ENCODE measurements around the gene WDR35.

The WDR35 gene

GRCh38 chr2:19989667-19990415, at the start of gene WDR35:
WDR35 (minus strand) TSS chr2:19990105; CDS start chr2:19990015, 90 bp downstream.
- peak; percentile 76 for DNase-seq (ENCODE audit: low read depth, low spot score)

DNA sequence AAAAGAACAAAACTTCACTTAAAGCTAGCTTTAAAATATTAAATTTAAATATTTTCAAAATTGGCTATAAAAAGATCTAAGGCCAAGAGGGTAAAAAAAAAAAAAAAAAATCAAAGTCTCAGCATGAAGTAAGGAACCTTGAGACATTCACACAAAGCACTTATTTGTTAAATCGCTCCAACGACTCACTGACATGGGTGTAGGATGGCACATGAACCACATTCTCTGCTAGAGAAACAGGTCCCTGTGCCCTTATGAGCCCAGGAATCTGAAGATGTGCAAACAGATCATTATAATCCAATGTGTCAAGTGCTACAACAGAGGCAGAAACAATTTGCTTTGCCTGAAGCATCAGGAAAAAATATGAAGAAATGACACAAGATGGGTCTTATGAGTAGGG, 47.8 kb upstream of the WDR35 start:
- no peak for DNase-seq (ENCODE audit: low read depth, low spot score)

DNA sequence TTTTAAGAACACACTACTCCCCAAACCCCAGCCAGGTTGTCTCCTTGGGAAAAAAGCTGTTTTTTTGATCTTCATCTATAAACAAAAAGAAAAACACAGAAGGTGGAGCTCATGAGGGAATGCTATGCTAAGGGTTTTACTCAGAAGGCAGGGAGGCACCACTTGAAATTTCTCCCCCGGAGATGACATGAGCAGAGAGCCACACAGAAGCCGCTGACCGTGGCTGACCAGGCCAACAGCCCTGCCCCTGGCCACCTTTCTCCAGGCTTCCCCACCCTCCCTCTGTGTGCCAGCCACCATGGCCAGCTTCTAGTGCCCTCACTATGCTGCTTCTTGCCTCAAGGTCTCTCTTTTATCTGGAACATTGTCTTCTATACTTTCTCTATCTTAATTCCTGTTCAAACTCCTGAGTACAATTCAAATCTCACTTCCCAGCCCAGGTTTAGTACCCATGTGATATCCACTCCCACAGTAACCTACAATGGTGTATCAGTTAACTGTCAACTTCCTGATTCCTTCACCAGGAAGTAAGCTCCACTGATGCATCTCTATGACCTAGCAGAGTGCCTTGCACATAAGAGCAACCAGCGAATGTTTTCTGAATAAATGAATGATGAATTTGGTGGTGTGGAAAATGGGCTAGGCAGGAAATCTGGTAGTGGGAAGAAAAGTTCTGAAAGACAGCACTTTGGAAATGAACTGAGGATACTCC, 46.2 kb upstream of the WDR35 start:
- no peak for DNase-seq (ENCODE audit: low read depth, low spot score)

DNA sequence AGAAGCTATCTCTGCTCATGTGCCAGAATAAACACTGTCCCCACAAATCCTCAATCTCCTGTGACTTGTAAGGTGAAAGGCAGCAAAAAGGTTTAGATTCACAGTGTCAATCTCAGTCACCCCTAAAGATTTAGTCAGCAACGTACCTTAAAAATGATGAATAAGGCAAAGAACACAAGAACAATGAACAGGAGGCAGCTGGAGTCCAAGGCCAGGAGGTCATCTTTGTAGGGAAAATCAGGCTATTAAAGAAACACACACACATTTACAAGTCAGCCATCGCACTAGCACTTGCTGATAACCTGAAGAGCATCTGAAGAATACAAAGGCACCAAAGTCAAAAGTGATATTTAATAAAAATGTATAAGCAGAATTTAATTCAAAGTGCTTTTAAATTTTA, 44.9 kb upstream of the WDR35 start:
- DNase-seq (ENCODE audit: low read depth, low spot score), result no peak

DNA sequence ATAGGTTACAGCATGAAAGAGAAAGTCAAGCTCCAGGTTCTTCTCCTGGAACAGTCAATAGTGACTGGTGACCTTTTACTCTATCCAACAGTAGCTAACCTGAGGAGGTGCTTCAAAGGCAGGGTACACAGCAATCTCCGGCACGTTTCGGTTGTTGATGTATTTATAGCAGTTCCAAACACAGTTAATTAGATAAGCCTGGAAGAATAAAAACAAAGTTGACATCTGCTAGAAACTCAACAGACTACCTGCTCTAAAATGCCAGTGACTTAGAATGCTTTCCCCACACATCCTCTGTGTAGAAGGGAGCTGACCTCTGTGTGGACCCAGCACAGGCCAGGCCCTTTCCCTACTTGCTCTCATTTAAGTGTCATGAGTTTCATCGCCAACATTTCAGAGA, 44.3 kb upstream of the WDR35 start:
- no peak for DNase-seq (ENCODE audit: low read depth, low spot score)

GRCh38 chr2:20033322-20033721, 43.4 kb upstream of the WDR35 start:
- DNase-seq (ENCODE audit: low read depth, low spot score), result no peak

- no peak for DNase-seq (ENCODE audit: low read depth, low spot score)
Measured at GRCh38 chr2:20030224-20030623, 40.3 kb upstream of the WDR35 start.

DNA sequence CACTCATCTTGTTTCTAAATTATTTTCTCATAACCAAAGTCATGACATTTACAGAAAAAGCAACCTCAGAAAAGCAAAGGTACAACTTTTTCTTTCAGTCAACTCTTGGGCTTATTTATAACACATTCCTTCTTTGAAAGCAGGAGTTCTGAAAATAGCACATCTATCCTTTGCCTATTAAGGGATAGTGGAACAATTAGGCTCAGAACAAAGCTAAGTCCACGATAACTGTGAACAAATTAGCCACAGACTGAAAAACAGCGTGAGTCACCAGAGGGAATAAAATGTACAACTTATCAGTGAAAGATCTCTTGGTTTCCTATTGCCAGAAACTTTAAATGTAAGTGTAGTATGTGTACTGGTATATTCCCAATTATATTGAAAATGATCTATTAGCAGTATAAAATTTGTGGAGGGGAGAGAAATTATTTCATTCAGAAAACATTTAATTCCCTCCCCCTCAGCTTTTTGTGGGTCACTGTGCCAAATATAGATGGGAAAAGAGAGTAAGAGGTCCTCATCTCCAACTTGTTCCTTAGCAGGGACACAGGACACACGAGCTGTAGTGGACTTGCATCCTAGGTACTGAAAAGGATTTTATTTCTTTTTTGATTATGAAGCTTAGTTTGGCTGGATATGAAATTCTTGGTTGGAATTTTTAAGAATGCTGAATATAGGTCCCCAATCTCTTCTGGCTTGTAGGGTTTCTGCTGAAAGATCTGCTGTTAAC, 38.0 kb upstream of the WDR35 start:
- DNase-seq (ENCODE audit: low read depth, low spot score), result no peak

GRCh38 chr2:20027260-20027677, 37.4 kb upstream of the WDR35 start:
- DNase-seq (ENCODE audit: low read depth, low spot score), result no peak

DNA sequence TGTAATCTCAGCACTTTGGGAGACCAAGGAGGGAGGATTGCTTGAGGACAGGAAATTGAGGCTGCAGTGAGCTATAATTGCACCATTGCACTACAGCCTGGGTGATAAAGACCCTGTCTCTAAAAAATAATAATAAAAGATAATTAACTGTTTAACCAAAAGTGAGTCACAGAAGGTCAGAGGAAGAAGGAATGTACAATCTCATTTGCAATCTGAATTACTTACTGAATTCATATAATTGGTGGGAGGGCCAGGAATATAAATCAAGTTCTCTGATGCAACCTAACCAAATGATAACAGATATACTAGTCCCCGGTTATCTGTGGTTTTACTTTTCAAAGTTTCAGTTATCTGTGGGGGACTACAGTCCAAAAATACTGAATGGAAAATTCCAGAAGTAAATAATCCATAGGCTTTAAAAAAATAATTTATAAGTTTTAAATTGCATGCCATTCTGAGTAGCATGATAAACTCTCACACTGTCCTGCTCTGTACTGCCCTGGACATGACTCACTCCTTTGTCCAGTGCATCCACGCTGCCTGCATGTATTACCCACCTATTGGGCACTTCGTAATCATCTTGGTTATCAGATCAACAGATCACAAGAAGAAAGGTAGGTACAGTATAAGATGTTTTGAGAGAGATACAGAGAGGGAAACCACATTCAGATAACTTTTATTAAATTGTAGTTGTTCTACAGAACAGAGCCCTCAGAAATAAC, 35.3 kb upstream of the WDR35 start:
- no peak for DNase-seq (ENCODE audit: low read depth, low spot score)

DNA sequence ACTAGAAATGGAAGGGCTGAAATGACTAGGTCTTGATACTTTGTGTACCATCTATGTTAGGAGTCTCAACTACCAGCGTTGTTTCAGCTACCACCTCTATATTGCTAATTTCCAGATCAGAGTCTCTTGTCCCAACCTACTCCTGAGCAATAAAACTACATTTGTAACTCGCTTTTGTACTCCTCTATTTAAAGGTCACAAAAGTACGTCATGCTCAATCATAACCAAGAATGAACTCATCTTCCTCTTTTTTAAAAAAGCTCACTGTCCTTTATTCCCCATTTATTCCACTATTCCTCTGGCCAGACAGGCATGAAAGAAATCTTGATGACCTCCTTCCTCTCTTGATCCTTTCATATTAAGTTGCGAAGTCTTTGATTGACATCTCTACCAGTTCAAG, 33.8 kb upstream of the WDR35 start:
- no peak for DNase-seq (ENCODE audit: low read depth, low spot score)

DNA sequence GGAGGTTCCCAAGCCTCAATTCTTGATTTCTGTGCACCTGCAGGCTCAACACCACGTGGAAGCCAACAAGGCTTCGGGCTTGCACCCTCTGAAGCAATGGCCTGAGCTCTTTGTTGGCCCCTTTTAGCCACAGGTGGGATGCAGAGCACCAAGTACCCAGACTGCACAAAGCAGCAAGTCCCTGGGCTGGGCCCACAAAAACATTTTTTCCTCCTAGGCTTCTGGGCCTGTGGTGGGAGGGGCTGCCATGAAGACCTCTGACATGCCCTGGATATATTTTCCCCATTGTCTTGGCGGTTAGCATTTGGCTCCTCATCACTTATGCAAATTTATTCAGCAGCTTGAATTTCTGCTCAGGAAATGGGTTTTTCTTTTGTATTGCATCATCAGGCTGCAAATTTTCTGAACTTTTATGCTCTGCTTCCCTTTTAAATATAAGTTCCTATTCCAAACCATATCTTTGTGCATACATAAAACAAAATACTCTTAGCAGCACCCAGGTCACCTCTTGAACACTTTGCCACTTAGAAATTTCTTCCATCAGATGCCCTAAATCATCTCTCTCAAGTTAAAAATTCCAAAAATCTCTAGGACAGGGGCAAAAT, 31.6 kb upstream of the WDR35 start:
- DNase-seq (ENCODE audit: low read depth, low spot score), result no peak

DNA sequence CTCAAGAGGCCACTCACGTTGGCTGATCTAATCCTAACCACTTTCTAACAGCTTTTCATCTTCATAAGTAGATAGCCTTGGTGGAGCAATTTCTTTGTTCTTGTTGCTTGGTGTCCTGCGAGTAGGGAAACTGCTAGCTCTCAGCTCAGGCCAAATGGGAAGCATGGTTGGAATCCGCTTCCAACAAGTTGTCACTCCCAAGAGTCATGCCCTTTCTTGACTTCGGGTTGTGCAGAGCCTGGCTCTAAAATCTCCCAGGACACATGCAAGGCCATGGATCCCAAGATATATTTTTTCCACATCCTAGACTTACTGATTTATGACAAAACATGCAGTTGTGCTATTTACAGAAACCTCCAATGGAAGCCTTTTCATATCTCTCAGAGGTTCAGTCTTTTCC, 29.8 kb upstream of the WDR35 start:
- no peak for DNase-seq (ENCODE audit: low read depth, low spot score)

DNA sequence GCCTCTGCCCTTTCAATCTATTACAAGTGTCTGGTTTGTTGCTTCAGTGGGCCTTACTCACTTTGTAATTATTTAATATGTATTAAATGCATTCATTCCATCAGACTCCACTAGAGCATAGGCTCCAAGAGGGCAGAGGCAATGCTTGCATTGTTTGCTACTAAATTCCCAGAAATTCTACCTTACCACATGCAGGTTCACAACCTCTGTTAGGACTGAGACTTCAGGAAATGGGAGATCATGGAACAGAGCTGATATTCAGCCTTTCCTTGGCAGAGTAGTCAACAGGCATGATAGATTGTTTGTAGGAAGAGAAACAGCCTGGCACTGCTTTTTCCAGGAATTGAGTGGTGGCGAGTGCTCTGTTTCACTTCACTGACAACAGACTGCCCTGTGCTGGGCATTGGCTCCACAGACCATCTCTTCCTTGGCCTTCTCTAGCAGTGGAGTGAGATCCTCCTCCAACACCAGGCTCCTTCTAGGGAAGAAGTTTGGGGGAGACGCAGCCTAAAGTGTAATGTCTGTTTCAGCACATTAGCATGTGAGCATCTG, 28.8 kb upstream of the WDR35 start:
- no peak for DNase-seq (ENCODE audit: low read depth, low spot score)

DNA sequence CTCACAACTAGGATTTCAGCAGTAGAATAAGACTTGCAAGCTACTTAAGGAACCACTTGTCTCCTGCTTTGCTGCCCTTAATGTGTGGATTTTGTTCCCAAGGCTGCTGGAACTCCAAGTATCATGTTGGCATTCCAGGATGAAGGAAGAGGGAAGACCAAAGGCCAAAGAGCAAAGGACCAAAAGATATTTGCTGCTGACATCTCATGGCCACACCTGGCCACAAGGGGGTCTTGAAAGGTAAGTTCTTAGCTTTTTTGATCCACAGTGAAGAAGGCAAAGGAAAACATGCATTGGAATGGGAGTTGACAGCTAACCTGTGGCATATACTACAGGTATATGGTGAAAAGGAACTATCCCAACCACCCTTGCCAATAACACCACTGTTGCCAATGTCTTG, 26.4 kb upstream of the WDR35 start:
- DNase-seq (ENCODE audit: low read depth, low spot score), result no peak

DNA sequence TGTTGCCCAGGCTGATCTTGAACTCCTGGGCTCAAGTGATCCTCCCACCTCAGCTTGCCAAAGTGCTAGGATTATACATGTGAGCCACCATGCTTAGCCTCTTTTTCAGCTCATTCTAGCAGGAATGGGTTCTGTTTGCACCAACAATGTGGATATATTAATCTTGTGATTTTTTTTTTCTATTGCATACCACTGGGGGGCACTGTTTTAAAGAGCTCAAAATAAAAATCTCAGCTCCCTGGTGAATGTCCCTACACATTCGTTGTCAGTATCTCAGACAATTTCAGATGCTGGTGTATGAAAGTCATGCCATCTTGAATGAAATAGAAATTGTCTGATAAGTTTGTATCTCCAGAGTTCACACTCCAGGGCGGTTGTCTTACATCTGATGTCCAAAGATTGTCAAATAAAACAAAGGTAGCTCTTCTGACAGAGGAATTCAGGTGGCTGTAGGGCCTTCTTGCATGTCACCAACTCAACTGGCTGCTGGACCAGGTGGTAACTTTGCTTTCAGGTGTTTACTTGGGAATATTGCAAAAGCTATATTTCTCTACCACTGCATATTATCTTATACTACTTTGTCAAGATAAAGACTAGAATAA, 25.7 kb upstream of the WDR35 start:
- no peak for DNase-seq (ENCODE audit: low read depth, low spot score)

- DNase-seq (ENCODE audit: low read depth, low spot score), result no peak
Measured at GRCh38 chr2:20013126-20013849, 23.4 kb upstream of the WDR35 start.

DNA sequence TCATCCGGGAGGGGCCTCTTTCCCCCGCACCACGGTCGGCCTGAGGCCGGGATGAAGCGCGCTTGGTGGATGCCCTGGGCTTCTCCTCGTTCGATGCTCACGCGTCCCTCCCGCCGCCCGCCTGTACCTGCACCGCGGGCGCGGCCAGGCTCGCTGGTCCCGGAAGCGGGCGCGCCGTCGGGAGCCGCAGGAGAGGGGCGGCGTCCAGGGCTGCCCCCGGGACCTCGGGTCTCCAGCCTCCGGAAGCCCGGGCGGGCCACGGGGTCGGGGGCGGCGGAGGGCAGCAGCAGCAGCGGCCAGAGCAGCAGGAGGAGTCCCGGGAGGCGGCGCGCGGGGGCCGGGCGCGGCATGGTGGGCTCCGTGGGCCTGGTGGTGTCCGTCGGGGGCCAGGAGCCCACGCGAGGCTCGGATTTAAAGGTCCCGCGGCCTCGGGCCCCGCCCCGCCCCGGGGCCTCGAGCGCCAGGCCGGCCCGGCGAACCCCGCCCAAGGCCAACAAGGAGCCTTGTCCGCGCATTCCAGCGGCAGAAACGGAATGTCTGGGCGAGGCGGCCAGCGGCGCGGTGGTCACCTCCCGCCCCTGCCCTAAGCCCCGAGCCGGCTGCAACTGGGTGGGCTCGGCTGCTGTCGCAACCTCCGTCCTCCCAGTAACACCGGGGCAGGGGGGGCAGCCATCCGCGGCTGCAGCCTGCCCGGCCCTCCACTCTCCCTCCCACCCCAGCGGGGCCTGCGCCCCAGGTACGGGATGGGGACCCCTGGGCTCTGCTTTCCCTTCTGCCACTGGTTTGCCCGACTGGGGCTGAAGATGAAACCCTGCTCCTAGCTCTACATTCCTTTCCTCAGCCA, 22.6 kb upstream of the WDR35 start, which contains the start of gene MATN3:
TSS of gene MATN3 (minus strand) at position 387 of the 844 bp plus-strand sequence. CDS start at position 350, 37 bp downstream.
- DNase-seq (ENCODE audit: low read depth, low spot score), result no peak

- DNase-seq (ENCODE audit: low read depth, low spot score), result no peak
Measured at GRCh38 chr2:20012032-20012281, 22.1 kb upstream of the WDR35 start.

Measured in activated naive CD8-positive, alpha-beta T cell treated with anti-CD3 and anti-CD28 coated beads, Interleukin-2, amount 50 U/mL, for 16 hours (primary cell).